NCI-H2171 treated with DMSO at 0.1 percent for 48 hours (cell line): ENCODE results near the gene SIAH3.

ENCODE experiments used
- DNase-seq: peaks from one replicate; lab custom pipeline; 2025; lab: John Stamatoyannopoulos, UW

The SIAH3 gene

GRCh38 chr13:45737571-45738017 is 114.0 kb downstream of the SIAH3 start:
- no peak for DNase-seq

GRCh38 chr13:45733361-45733760 is 118.2 kb downstream of the SIAH3 start:
- DNase-seq = no peak

- DNase-seq = no peak
Measured at GRCh38 chr13:45732916-45733315, 118.6 kb downstream of the SIAH3 start.

GRCh38 chr13:45731455-45731854 is 120.1 kb downstream of the SIAH3 start:
- no peak for DNase-seq

GRCh38 chr13:45728759-45729158 is 122.8 kb downstream of the SIAH3 start:
- no peak for DNase-seq
